Fibroblast of lung (primary cell): Measurements from ENCODE around the gene FUOM.

ENCODE experiments used
- CTCF ChIP-seq, 2 donors: IDR thresholded peaks in 1 of 2; conservative IDR thresholded peaks in 1 of 2; 1 replicate in 1 of 2; 2 replicates in 1 of 2; pipeline ENCODE4 v1.5.1; 2011 to 2012; ENCODE audit warnings: low read length in 2 of 2, control low read depth in 1 of 2, inconsistent platforms in 1 of 2, low read depth in 1 of 2, mild to moderate bottlenecking in 1 of 2
- EZH2 ChIP-seq: IDR thresholded peaks from 2 replicates; pipeline ENCODE4 v1.5.1; 2012; ENCODE audit warnings: low read length, control low read depth, mild to moderate bottlenecking; ENCODE audit errors: missing control alignments

GRCh38 chr10:133400624-133401424, 43.0 kb upstream of the FUOM start:
- TF ChIP-seq EZH2 (no peak), CTCF (conservative IDR thresholded peaks at IDR 0.05 in 1 of 2, IDR thresholded peaks at IDR 0.05 in 1 of 2; ENCODE audit: low read depth in 1 of 2, low read length in 2 of 2) (no peak)
